Measurements from ENCODE around the gene RNF130.

DNA sequence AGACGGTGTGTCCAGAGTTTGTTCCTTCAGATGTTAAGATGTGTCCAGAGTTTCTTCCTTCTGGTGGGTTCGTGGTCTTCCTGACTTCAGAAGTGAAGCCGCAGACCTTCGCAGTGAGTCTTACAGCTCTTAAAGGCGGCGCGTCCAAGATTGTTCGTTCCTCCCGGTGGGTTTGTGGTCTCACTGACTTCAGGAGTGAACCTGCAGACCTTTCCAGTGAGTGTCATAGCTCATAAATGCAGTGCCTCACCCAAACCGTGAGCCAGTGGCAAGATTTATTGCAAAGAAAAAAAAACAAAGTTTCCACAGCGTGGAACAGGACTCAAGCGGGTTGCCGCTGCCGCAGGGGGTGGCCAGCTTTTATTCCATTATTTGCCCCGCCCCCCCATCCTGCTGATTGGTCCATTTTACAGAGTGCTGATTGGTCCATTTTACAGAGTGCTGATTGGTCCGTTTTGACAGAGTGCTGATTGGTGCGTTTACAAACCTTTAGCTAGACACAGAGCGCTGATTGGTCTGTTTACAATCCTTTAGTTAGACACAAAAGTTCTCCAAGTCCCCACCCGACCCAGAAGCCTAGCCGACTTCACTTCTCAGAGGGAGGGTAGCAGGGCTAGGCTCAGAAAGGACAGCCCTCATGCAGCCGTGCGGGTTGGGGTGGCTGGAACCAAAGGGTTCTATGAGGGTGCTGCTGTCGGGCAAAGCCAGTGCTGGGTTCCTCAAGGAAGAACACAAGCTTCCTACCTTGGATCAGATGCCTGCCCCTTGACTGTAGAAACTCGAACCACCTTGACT, 9.1 kb upstream of the RNF130 start:
- TF ChIP-seq OVOL3 (tag by site-specific recombination; IDR thresholded peaks at IDR 0.05): no peak
- TF ChIP-seq, protein P1, sequence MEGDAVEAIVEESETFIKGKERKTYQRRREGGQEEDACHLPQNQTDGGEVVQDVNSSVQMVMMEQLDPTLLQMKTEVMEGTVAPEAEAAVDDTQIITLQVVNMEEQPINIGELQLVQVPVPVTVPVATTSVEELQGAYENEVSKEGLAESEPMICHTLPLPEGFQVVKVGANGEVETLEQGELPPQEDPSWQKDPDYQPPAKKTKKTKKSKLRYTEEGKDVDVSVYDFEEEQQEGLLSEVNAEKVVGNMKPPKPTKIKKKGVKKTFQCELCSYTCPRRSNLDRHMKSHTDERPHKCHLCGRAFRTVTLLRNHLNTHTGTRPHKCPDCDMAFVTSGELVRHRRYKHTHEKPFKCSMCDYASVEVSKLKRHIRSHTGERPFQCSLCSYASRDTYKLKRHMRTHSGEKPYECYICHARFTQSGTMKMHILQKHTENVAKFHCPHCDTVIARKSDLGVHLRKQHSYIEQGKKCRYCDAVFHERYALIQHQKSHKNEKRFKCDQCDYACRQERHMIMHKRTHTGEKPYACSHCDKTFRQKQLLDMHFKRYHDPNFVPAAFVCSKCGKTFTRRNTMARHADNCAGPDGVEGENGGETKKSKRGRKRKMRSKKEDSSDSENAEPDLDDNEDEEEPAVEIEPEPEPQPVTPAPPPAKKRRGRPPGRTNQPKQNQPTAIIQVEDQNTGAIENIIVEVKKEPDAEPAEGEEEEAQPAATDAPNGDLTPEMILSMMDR (tag by site-specific recombination; IDR thresholded peaks at IDR 0.05): no peak
- no peak for TF ChIP-seq ZNF514 (tag by site-specific recombination; IDR thresholded peaks at IDR 0.05)
- TF ChIP-seq ZNF146 (tag by site-specific recombination; IDR thresholded peaks at IDR 0.05): no peak
- TF ChIP-seq ZBTB1 (tag by site-specific recombination; IDR thresholded peaks at IDR 0.05): no peak
- TF ChIP-seq, protein P2, sequence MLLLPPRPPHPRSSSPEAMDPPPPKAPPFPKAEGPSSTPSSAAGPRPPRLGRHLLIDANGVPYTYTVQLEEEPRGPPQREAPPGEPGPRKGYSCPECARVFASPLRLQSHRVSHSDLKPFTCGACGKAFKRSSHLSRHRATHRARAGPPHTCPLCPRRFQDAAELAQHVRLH (tag by site-specific recombination; IDR thresholded peaks at IDR 0.05): no peak
- no peak for TF ChIP-seq ZNF274 (IDR thresholded peaks at IDR 0.05; ENCODE audit: low read length)
- TF ChIP-seq ZNF274 (tag by site-specific recombination; IDR thresholded peaks at IDR 0.05; ENCODE audit: borderline replicate concordance): no peak
- TF ChIP-seq ZNF629 (tag by site-specific recombination; IDR thresholded peaks at IDR 0.05): no peak
- no peak for TF ChIP-seq SETDB1 (IDR thresholded peaks at IDR 0.05; ENCODE audit: insufficient read length, low read length)

Data from HEK293 (cell line).